ENCODE results near the gene SRD5A2. TPM values are rescaled to one million over a fixed set of nuclear protein-coding genes. Genes with fewer than 3 reads are reported as not detected.

SRD5A2 gene
- total and polyA plus RNA-seq, 12 donors = 0.03 to 0.17 (median 0.11) TPM; not detected in 8

DNA sequence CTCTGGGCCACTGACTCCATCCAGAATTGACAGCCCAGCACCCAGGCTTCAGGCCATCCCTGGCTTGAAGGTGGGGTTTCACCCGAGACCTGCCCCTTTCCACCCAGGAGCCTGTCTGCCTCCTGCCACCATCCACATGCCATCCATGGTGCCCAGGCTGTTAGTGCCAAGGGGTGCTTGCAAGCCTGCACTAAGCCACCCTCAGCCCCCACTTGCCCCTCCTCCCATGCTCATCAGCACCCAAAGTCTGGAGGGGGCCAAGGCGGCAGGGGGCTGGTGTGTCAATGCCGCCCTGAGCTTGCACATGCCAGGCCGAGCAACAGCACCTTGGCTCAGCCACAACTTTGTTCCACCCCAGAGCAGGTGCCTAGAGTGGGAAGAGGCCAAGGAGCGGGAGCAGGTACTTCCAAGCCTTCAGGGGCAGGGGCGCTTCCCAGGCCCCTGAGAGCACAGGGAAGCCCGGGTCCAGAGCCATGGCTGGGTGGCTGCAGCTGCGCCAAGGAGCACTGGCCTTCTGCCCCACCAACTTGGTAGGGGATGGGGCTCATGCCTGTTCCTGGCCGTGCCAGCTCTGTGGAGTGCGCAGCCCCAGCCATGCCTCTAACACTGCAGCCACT is 12.0 kb downstream of the SRD5A2 start:
- intact Hi-C loops (cut with DNase I) = no loop called here
- no peaks in the 10 kb centered on the region for H3K27me3 ChIP-seq
- no peaks in the 10 kb centered on the region for H3K4me1 ChIP-seq (replicated peaks in 1 of 2)
- TF ChIP-seq POLR2A (IDR thresholded peaks at IDR 0.05) = no peak
- TF ChIP-seq, protein P1, sequence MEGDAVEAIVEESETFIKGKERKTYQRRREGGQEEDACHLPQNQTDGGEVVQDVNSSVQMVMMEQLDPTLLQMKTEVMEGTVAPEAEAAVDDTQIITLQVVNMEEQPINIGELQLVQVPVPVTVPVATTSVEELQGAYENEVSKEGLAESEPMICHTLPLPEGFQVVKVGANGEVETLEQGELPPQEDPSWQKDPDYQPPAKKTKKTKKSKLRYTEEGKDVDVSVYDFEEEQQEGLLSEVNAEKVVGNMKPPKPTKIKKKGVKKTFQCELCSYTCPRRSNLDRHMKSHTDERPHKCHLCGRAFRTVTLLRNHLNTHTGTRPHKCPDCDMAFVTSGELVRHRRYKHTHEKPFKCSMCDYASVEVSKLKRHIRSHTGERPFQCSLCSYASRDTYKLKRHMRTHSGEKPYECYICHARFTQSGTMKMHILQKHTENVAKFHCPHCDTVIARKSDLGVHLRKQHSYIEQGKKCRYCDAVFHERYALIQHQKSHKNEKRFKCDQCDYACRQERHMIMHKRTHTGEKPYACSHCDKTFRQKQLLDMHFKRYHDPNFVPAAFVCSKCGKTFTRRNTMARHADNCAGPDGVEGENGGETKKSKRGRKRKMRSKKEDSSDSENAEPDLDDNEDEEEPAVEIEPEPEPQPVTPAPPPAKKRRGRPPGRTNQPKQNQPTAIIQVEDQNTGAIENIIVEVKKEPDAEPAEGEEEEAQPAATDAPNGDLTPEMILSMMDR (IDR thresholded peaks at IDR 0.05) = no peak
- no peaks in the 10 kb centered on the region for H3K9me3 ChIP-seq (replicated peaks in 1 of 3)
- no peak overlapping the region for H3K4me3 ChIP-seq
- H3K27ac ChIP-seq = no peak overlapping the region
- H3K36me3 ChIP-seq (replicated peaks in 1 of 2) = no peaks in the 10 kb centered on the region
- no peak for DNase-seq
- WGBS, 4 donors = 75 to 95% (median 85%) methylated on average over 5 to 10 of the region's 10 CpGs

DNA sequence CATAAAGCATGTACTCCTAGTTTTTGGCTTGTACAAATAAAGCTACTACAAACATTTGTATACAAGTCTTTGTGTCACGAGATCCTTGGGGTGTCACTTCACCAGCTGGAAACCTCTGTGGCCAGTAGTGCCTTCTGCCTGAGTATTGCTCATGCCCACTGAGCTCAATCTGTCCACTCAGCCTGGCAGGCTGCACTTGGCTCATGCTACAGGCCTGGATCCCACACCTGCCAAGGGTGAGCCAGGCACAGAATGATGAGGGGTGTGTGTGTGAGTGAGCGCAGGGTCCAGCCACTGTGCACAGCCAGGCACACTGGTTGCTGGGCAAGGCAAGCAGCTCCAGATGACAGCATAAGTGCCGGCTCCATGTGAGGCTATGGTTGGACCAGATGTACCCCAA is 13.1 kb downstream of the SRD5A2 start:
- intact Hi-C loops (cut with DNase I) = no loop called here
- H3K9me3 ChIP-seq (replicated peaks in 1 of 3) = no peaks in the 10 kb centered on the region
- WGBS, 4 donors = 74 to 88% (median 83%) methylated on average over 2 to 3 of the region's 3 CpGs

DNA sequence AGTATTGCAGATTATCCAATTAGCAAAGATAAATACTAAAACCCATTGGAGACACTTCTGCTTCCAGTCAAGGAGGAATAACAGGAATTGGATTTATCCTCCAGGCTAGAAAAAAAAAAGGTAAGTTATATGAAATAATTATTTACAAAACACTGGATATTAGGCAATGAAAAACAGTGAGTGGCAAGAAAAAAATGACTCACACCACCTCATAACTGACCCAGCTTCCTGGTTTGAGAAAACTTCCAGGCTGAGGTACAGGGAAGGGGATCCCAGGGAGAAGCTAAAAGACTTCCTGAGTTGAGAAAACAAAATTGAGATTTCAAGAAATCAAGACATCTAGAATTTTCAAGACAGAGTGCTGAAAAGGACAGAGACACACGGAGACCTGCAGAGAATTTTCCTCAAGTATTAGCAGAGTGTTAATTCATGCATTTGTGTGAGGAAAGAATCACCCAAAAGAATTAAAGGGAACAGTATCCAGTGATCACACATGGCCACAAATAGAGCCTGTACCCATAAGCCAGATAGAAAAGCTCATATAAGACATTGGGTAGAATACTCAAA is 17.4 kb downstream of the SRD5A2 start:
- H3K9me3 ChIP-seq (replicated peaks in 1 of 3) = no peaks in the 10 kb centered on the region

More for the DNA sequence above, 13.1 kb downstream of the SRD5A2 start:
- Histone ChIP-seq H3K27ac (no peak overlapping the region), H3K27me3 (no peaks in the 10 kb centered on the region), H3K4me1 (replicated peaks in 1 of 2) (no peaks in the 10 kb centered on the region), H3K4me3 (no peak overlapping the region), H3K36me3 (replicated peaks in 1 of 2) (no peaks in the 10 kb centered on the region)
- no peak for TF ChIP-seq POLR2A (IDR thresholded peaks at IDR 0.05)
- TF ChIP-seq, protein P1 (IDR thresholded peaks at IDR 0.05) = no peak
- no peak for DNase-seq

DNA sequence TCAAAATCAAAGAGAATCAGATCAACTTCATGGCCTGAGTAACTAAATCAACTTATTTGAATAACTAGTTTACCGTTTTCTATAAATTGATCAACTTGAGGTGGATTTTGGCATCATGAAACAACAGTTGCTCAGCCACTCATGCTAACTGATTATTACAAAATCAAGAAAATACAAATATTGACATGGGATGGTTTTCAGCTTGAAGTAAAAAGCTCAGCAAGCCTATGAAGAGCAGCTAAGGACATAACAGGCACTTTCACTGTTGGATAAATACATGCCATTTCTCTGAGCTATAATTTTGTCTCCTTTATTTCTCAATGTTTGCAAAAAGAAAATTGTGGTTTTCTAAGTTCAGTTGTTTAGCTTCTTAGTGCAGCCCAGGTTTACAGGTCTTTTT is 18.9 kb downstream of the SRD5A2 start:
- TF ChIP-seq, protein P1 (IDR thresholded peaks at IDR 0.05) = no peak
- TF ChIP-seq POLR2A (IDR thresholded peaks at IDR 0.05) = no peak
- DNase-seq = no peak

More for the DNA sequence above, 17.4 kb downstream of the SRD5A2 start:
- Histone ChIP-seq H3K27me3 (no peaks in the 10 kb centered on the region), H3K4me1 (replicated peaks in 1 of 2) (no peaks in the 10 kb centered on the region), H3K27ac (no peak overlapping the region), H3K36me3 (replicated peaks in 1 of 2) (no peaks in the 10 kb centered on the region), H3K4me3 (no peak overlapping the region)
- no peak for DNase-seq
- WGBS, 4 donors = 27 to 43% (median 33%) methylated on average over 1 of the region's 1 CpG
- TF ChIP-seq, protein P1 (IDR thresholded peaks at IDR 0.05) = no peak
- TF ChIP-seq POLR2A (IDR thresholded peaks at IDR 0.05) = no peak
- intact Hi-C loops (cut with DNase I) = no loop called here

More for the DNA sequence above, 18.9 kb downstream of the SRD5A2 start:
- H3K4me3 ChIP-seq = no peak overlapping the region
- H3K27me3 ChIP-seq = no peaks in the 10 kb centered on the region
- no peaks in the 10 kb centered on the region for H3K36me3 ChIP-seq (replicated peaks in 1 of 2)
- H3K9me3 ChIP-seq (replicated peaks in 1 of 3) = no peaks in the 10 kb centered on the region
- H3K27ac ChIP-seq = no peak overlapping the region
- 22 to 51% (median 41%) methylated on average over 1 of the region's 1 CpG for WGBS, 4 donors
- intact Hi-C loops (cut with DNase I) = no loop called here
- H3K4me1 ChIP-seq (replicated peaks in 1 of 2) = no peaks in the 10 kb centered on the region

All from adrenal gland (tissue), 12 donors.